Measurements from ENCODE around the gene KRTAP9-1. TPM values are rescaled to one million over a fixed set of nuclear protein-coding genes. Genes with fewer than 3 reads are reported as not detected.
"Not testable (repeated sequence)": the region's sequence is repeated elsewhere in the genome, so short reads cannot be mapped to it uniquely, and the experiment has no call there.

KRTAP9-1 gene
- not detected for total RNA-seq (2013)
- polyA plus RNA-seq = not detected
- polyA minus RNA-seq = 0.48 TPM in 1 of 2 replicates, not detected in the other
- total RNA-seq = 0 to 0.06 (median 0) reads per million in 11 experiments

DNA sequence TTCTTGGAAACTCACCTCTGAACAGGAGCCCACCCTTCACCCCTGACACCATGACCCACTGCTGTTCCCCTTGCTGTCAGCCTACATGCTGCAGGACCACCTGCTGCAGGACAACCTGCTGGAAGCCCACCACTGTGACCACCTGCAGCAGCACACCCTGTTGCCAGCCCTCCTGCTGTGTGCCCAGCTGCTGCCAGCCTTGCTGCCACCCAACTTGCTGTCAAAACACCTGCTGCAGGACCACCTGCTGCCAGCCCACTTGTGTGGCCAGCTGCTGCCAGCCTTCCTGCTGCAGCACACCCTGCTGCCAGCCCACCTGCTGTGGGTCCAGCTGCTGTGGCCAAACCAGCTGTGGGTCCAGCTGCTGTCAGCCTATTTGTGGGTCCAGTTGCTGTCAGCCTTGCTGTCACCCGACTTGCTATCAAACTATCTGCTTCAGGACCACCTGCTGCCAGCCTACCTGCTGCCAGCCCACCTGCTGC is at the start of gene KRTAP9-1:
TSS of gene KRTAP9-1 (plus strand) at position 51 of the 482 bp plus-strand sequence. CDS start at position 51, 0 bp downstream.
- H3K9me3 ChIP-seq (replicated peaks in 1 of 2; ENCODE audit: control insufficient read depth in 1 of 2, insufficient read depth in 1 of 2, low read length in 2 of 2); H2AFZ ChIP-seq (ENCODE audit: insufficient read depth, low read depth, low read length, poor library complexity, severe bottlenecking); H3K9ac ChIP-seq (ENCODE audit: insufficient read depth, low read length, poor library complexity, severe bottlenecking); H3K36me3 ChIP-seq (replicated peaks in 1 of 2; ENCODE audit: control insufficient read depth in 1 of 2, insufficient read depth in 2 of 2, low read length in 2 of 2); H3K79me2 ChIP-seq (ENCODE audit: insufficient read depth, low read length); H4K20me1 ChIP-seq (ENCODE audit: insufficient read depth, low read length); H3K4me3 Mint-ChIP-seq; H3K36me3 Mint-ChIP-seq; H3K4me1 ChIP-seq (ENCODE audit: control insufficient read depth in 1 of 2, insufficient read depth in 2 of 2, low read length in 2 of 2); H3K9me3 Mint-ChIP-seq; H3K27ac ChIP-seq (ENCODE audit: low read depth in 1 of 2, low read length in 2 of 2); DNase-seq; H3K4me2 ChIP-seq (replicated peaks; ENCODE audit: extremely low read depth, low read length, poor library complexity, severe bottlenecking); intact Hi-C loops (cut with micrococcal nuclease); H3K4me3 ChIP-seq (replicated peaks in 1 of 3; ENCODE audit: low read depth in 2 of 3, low read length in 3 of 3); H3K4me1 Mint-ChIP-seq; H3K27me3 ChIP-seq (ENCODE audit: control insufficient read depth in 2 of 2, insufficient read depth in 2 of 2, low read length in 2 of 2): not testable (repeated sequence)
- 82% methylated on average over 1 of the region's 1 CpG for WGBS (ENCODE audit: insufficient coverage)
- Mint-ChIP-seq H3K27me3 (ENCODE audit: low read depth in 3 of 3) (peaks cover 7 to 13% (median 8%) of the 10 kb centered on the region in 3 donors), H3K27ac (peak within 1 kb of the TSS in 1 of 7 donors; percentile 16)

- Histone ChIP-seq H3K36me3 (replicated peaks in 1 of 2; ENCODE audit: control insufficient read depth in 1 of 2, insufficient read depth in 2 of 2, low read length in 2 of 2) (no peaks in the 10 kb centered on the region), H3K27ac (ENCODE audit: low read depth in 1 of 2, low read length in 2 of 2) (no peak within 1 kb of the TSS), H3K27me3 (ENCODE audit: control insufficient read depth in 2 of 2, insufficient read depth in 2 of 2, low read length in 2 of 2) (no peaks in the 10 kb centered on the region), H3K9ac (ENCODE audit: insufficient read depth, low read length, poor library complexity, severe bottlenecking) (no peak within 1 kb of the TSS), H3K4me3 (replicated peaks in 1 of 3; ENCODE audit: low read depth in 2 of 3, low read length in 3 of 3) (no peak within 1 kb of the TSS), H2AFZ (ENCODE audit: insufficient read depth, low read depth, low read length, poor library complexity, severe bottlenecking) (no peak within 1 kb of the TSS), H3K4me2 (replicated peaks; ENCODE audit: extremely low read depth, low read length, poor library complexity, severe bottlenecking) (no peak within 1 kb of the TSS), H3K4me1 (ENCODE audit: control insufficient read depth in 1 of 2, insufficient read depth in 2 of 2, low read length in 2 of 2) (no peaks in the 10 kb centered on the region), H3K79me2 (ENCODE audit: insufficient read depth, low read length) (no peaks in the 10 kb centered on the region), H3K9me3 (replicated peaks in 1 of 2; ENCODE audit: control insufficient read depth in 1 of 2, insufficient read depth in 1 of 2, low read length in 2 of 2) (peaks cover 14 to 27% of the 10 kb centered on the region in 2 donors), H4K20me1 (ENCODE audit: insufficient read depth, low read length) (no peaks in the 10 kb centered on the region)
- intact Hi-C loops (cut with micrococcal nuclease) = no loop called here
- peak in 1 of 3 donors; percentile 16 for DNase-seq
- Mint-ChIP-seq H3K4me3 (no peak within 1 kb of the TSS), H3K27me3 (ENCODE audit: low read depth in 3 of 3) (peaks cover 0 to 2% (median 1%) of the 10 kb centered on the region in 3 donors), H3K27ac (no peak within 1 kb of the TSS), H3K36me3 (no peaks in the 10 kb centered on the region), H3K4me1 (no peaks in the 10 kb centered on the region), H3K9me3 (peaks cover 26 to 46% (median 35%) of the 10 kb centered on the region in 7 donors)
- 100% methylated on average over 1 of the region's 6 CpGs for WGBS (ENCODE audit: insufficient coverage)
- TF ChIP-seq, protein P1, sequence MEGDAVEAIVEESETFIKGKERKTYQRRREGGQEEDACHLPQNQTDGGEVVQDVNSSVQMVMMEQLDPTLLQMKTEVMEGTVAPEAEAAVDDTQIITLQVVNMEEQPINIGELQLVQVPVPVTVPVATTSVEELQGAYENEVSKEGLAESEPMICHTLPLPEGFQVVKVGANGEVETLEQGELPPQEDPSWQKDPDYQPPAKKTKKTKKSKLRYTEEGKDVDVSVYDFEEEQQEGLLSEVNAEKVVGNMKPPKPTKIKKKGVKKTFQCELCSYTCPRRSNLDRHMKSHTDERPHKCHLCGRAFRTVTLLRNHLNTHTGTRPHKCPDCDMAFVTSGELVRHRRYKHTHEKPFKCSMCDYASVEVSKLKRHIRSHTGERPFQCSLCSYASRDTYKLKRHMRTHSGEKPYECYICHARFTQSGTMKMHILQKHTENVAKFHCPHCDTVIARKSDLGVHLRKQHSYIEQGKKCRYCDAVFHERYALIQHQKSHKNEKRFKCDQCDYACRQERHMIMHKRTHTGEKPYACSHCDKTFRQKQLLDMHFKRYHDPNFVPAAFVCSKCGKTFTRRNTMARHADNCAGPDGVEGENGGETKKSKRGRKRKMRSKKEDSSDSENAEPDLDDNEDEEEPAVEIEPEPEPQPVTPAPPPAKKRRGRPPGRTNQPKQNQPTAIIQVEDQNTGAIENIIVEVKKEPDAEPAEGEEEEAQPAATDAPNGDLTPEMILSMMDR (IDR thresholded peaks at IDR 0.05) = no peak
Observed at GRCh38 chr17:41140360-41141131, 49.1 kb upstream of the KRTAP9-1 start, which contains the start of gene KRTAP4-6. TSS of gene KRTAP4-6 (minus strand) at chr17:41140544. CDS start at chr17:41140487, 57 bp downstream.

All from CD14-positive monocyte (primary cell).